ENCODE results near the gene ADRA2C. TPM values are rescaled to one million over a fixed set of nuclear protein-coding genes. Genes with fewer than 3 reads are reported as not detected.

Gene ADRA2C
- total RNA-seq, 1 donor from 2014 or later, result 4.5 TPM

DNA sequence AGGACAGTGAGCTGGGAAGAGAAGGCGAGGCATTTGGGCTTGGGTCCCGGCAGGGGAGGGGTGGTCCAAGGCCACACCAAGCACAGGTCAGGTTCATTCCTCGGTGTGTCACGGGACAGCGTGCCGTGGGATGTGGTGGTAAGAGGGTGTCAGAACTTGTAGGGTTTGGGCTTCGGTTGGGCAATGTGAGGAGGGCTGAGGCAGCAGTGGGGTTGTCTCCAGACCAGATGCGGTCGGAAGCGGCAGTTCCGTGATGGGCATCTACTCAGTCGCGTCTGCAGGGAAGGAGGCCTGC is 22.1 kb downstream of the ADRA2C start:
- Histone ChIP-seq H3K36me3 (no peaks in the 10 kb centered on the region), H3K4me3 (no peak overlapping the region), H3K27me3 (ENCODE audit: low read depth) (peaks cover 65% of the 10 kb centered on the region), H3K27ac (replicated peaks) (no peak overlapping the region), H3K4me1 (peaks cover 4% of the 10 kb centered on the region), H3K9me3 (replicated peaks) (no peaks in the 10 kb centered on the region)
- no peak for DNase-seq
- TF ChIP-seq, protein P1, sequence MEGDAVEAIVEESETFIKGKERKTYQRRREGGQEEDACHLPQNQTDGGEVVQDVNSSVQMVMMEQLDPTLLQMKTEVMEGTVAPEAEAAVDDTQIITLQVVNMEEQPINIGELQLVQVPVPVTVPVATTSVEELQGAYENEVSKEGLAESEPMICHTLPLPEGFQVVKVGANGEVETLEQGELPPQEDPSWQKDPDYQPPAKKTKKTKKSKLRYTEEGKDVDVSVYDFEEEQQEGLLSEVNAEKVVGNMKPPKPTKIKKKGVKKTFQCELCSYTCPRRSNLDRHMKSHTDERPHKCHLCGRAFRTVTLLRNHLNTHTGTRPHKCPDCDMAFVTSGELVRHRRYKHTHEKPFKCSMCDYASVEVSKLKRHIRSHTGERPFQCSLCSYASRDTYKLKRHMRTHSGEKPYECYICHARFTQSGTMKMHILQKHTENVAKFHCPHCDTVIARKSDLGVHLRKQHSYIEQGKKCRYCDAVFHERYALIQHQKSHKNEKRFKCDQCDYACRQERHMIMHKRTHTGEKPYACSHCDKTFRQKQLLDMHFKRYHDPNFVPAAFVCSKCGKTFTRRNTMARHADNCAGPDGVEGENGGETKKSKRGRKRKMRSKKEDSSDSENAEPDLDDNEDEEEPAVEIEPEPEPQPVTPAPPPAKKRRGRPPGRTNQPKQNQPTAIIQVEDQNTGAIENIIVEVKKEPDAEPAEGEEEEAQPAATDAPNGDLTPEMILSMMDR (IDR thresholded peaks at IDR 0.05; ENCODE audit: borderline replicate concordance), result no peak
- intact Hi-C loops (cut with micrococcal nuclease), result no loop called here

DNA sequence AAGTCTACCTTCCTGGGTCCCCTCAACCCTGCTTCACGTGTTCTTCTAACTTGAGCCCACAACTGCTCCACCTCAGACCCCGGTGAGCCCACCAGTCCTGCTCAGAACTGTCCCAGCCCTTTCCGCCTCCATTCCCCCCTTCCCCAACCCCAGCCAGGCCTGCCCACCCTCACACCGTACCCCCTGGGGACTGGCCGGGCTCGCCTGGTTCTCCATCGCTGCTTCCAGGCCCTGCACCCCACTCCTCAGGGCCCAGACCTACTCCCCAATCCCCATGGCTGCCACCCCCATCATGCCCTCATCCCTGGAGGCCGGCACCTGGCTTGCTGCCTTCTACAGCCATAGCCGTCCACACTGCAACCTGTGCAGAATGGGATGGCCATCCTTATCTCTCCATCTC is 23.4 kb downstream of the ADRA2C start:
- peaks cover 4% of the 10 kb centered on the region for H3K4me1 ChIP-seq
- TF ChIP-seq, protein P1 (IDR thresholded peaks at IDR 0.05; ENCODE audit: borderline replicate concordance), result no peak
- H3K27ac ChIP-seq (replicated peaks), result no peak overlapping the region
- H3K27me3 ChIP-seq (ENCODE audit: low read depth), result peaks cover 60% of the 10 kb centered on the region
- intact Hi-C loops (cut with micrococcal nuclease), result no loop called here
- DNase-seq, result no peak
- peaks cover 7% of the 10 kb centered on the region for H3K9me3 ChIP-seq (replicated peaks)
- no peak overlapping the region for H3K4me3 ChIP-seq
- H3K36me3 ChIP-seq, result no peaks in the 10 kb centered on the region

- peaks cover 4% of the 10 kb centered on the region for H3K4me1 ChIP-seq
- no peak overlapping the region for H3K27ac ChIP-seq (replicated peaks)
- H3K27me3 ChIP-seq (ENCODE audit: low read depth), result peaks cover 55% of the 10 kb centered on the region
- intact Hi-C loops (cut with micrococcal nuclease), result no loop called here
- H3K36me3 ChIP-seq, result no peaks in the 10 kb centered on the region
- TF ChIP-seq, protein P1 (IDR thresholded peaks at IDR 0.05; ENCODE audit: borderline replicate concordance), result no peak
- DNase-seq, result no peak
- H3K9me3 ChIP-seq (replicated peaks), result peaks cover 12% of the 10 kb centered on the region
- H3K4me3 ChIP-seq, result no peak overlapping the region
Measured at GRCh38 chr4:3790006-3790561, 23.9 kb downstream of the ADRA2C start.

- TF ChIP-seq, protein P1 (IDR thresholded peaks at IDR 0.05; ENCODE audit: borderline replicate concordance), result no peak
- intact Hi-C loops (cut with micrococcal nuclease), result no loop called here
- Histone ChIP-seq H3K4me1 (no peaks in the 10 kb centered on the region), H3K27ac (replicated peaks) (no peak overlapping the region), H3K4me3 (no peak overlapping the region), H3K27me3 (ENCODE audit: low read depth) (peaks cover 56% of the 10 kb centered on the region), H3K9me3 (replicated peaks) (peaks cover 23% of the 10 kb centered on the region), H3K36me3 (no peaks in the 10 kb centered on the region)
- no peak for DNase-seq
Measured at GRCh38 chr4:3791256-3791655, 25.1 kb downstream of the ADRA2C start.

- DNase-seq, result peak; percentile 36
- Histone ChIP-seq H3K27ac (replicated peaks) (no peak overlapping the region), H3K9me3 (replicated peaks) (peaks cover 31% of the 10 kb centered on the region), H3K36me3 (no peaks in the 10 kb centered on the region), H3K27me3 (ENCODE audit: low read depth) (peaks cover 63% of the 10 kb centered on the region), H3K4me3 (no peak overlapping the region), H3K4me1 (no peaks in the 10 kb centered on the region)
- TF ChIP-seq, protein P1 (IDR thresholded peaks at IDR 0.05; ENCODE audit: borderline replicate concordance), result no peak
- intact Hi-C loops (cut with micrococcal nuclease), result no loop called here
Measured at GRCh38 chr4:3791910-3792542, 25.8 kb downstream of the ADRA2C start.
